Left kidney (tissue), 2 donors: ENCODE data around the gene UMODL1. TPM values are rescaled to one million over a fixed set of nuclear protein-coding genes. Genes with fewer than 3 reads are reported as not detected.
"Not testable (repeated sequence)": the region's sequence is repeated elsewhere in the genome, so short reads cannot be mapped to it uniquely, and the experiment has no call there.

Source experiments
- DNase-seq: peaks from one replicate; pipeline ENCODE4 v3.0.0-alpha.2; 2013
- polyA plus RNA-seq: library from polyadenylated mRNA; unstranded; fragments of 120-200 nt; gene quantifications from one replicate; pipeline ENCODE4 v1.2.1, GENCODE V29; 2013; ENCODE audit not compliant: insufficient read length

Gene UMODL1
- polyA plus RNA-seq, 1 donor: 0.22 TPM

- no peak for DNase-seq
These were observed 30.1 kb downstream of the UMODL1 start for GRCh38 chr21:42101246-42101645.

DNA sequence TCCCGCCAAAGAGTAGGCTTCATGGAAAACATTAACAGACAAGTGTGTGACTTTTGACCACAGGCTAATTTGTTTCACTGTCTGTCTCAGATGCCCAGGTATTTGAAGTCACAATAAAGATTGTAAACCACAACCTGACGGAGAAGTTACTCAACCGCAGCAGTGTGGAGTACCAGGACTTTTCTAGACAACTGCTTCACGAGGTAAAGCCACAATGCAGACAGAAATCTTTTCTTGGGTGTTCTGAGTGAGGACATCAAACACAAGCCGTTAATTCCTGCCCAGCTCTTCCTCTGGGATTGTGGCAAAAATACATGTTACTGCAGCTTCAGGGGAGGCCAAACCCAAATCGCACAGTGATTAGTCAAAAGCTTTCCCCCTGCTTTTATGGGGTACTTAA is 31.0 kb downstream of the UMODL1 start:
- no peak for DNase-seq

DNA sequence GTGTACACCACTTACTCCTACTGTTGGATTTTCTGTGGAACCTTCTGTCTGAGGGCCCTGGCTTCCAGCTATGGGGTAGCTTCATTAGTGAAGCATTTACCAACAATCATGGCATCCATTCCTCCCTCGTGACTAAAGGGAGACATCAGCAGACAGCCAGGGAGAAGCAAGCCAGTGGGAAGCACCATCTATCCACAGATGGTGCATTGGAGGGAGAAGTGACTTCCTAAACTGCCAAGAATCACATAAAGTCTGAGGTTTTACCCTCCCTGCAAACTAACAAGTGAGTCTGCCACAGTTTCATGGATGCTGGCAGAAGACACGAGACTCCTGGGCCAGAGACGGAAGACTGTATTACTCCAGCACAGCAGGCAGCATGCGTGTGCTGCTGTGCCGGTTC is 31.4 kb downstream of the UMODL1 start:
- no peak for DNase-seq

GRCh38 chr21:42102991-42103390 is 31.9 kb downstream of the UMODL1 start:
- no peak for DNase-seq

DNA sequence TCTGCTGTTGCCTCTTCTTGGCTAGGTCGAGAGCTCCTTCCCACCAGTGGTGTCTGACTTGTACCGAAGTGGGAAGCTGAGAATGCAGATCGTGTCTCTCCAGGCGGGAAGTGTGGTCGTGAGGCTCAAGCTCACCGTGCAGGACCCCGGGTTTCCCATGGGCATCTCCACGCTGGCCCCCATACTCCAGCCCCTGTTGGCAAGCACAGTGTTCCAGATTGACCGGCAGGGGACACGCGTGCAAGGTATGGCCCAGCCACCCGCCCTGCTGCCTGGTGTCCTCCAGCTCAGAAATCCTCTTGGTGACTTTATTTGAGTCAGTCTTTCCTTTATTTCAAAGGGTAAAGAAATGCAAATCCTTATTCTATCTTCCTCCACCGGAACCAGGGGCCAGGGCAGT is 32.7 kb downstream of the UMODL1 start:
- DNase-seq: no peak

- no peak for DNase-seq
These were observed 34.6 kb downstream of the UMODL1 start for GRCh38 chr21:42105476-42106315.

- DNase-seq: no peak
These were observed 35.3 kb downstream of the UMODL1 start for GRCh38 chr21:42106425-42106824.

DNA sequence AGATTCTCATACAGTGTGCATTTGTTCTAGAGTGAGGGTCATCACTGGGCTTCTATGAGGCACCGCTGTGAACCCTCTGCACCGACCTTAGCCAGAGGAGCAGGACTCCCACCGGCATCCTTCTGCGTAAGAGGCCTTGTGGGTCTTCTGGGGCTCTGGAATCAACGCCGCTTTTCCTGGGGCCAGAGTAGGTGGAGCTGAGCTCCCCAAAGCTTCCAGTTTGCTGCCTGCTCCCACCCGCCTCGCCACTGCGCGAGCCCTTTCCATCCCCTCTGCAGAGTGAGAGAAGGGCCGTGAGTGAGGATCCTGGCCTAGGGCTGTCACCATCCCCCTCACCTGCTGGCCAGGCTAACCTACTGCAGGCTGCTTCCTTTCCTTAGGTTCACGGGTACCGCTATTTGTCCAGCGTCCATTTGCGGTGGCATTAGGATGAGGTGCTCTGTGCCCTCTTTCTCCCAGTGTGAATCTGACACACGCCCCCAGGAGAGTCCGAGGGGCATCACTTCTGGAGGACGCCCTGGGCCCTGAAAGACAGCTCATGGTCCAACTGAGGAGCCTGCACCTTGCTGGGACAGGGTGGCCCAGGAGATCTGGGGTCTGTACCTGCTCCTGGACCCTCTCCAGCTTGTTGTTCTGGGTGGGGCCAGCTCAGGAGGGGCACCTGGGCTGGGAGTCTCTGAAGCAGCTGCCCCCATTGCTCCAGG is 36.2 kb downstream of the UMODL1 start:
- no peak for DNase-seq

- no peak for DNase-seq
These were observed 36.9 kb downstream of the UMODL1 start for GRCh38 chr21:42107881-42108553.

GRCh38 chr21:42108554-42109340 is 37.6 kb downstream of the UMODL1 start:
- DNase-seq: no peak

DNA sequence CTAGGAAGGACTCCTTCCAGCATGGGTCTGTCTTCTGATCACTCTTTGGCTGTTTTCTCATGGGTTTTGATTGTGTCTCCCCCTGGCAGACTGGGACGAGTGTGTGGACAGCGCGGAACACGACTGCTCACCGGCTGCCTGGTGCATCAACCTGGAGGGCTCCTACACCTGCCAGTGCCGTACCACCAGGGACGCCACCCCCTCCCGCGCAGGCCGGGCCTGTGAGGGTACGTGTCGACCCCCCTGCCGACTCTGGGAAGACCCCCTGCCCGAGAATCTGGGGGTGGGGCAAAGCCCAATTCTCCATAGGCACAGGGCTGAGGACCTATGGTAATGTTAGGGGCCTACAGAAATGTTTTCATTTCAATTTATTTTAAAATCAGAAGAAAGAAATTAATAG is 38.4 kb downstream of the UMODL1 start:
- DNase-seq: no peak

DNA sequence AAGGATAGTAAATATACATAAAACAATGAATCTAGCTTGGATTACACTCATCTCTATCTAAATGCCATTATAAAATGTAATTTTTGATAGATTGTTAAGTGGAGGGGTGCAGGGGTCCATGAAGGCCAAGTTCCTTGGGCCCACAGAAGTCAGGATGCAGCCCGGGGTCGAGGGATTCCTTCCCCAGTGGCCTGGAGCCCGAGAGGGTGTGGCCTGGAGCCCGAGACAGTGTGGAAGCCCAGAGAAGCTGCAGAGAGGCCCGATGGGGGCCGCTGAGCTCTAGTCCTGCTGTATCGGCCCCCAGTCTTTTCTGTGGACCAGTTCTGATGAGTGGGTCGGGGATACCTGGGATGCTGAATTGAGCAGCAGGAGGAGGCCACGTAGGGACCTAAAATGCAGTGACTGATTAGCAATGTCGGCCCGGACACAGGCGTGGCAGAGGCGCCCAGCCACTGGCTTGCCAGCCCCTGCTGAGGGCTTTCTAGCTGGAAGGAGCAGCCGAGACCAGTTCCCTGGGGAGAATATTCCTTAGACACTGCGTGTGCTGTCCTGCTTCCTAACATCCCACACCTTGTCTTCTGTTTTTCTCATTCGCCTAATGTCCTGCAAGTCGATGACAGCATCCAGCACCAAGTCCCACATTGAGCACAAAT is 38.9 kb downstream of the UMODL1 start:
- DNase-seq: no peak

DNA sequence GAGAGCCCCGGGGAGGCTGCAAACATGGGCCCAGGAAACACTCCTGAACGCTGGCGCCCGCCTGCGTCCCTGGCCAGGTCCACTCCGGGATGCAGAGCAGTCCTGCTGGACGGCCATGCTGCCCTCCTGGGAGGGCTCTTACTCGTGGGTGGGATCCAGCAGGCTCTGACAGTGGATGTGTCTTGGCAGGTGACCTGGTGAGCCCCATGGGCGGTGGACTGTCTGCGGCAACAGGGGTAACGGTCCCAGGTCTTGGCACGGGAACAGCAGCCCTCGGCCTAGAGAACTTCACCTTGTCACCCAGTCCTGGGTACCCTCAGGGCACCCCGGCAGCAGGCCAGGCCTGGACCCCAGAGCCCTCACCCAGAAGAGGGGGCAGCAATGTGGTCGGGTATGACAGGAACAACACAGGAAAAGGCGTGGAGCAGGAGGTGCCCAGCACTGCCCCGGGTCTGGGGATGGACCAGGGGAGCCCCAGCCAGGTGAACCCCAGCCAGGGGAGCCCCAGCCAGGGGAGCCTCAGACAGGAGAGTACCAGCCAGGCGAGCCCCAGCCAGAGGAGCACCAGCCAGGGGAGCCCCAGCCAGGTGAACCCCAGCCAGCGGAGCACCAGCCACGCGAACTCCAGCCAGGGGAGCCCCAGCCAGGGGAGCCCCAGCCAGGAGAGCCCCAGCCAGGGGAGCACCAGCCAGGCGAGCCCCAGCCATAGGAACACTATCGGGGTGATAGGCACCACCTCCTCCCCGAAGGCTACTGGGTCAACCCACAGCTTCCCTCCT is 39.8 kb downstream of the UMODL1 start:
- DNase-seq: no peak

DNA sequence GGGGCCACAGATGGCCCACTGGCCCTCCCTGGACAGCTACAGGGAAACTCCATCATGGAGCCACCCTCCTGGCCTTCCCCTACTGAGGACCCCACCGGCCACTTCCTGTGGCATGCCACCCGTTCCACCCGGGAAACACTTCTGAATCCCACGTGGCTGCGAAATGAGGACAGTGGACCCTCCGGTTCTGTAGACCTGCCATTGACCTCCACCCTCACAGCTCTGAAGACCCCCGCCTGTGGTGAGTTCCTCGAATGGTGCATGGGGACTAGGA is 40.3 kb downstream of the UMODL1 start:
- no peak for DNase-seq

- no peak for DNase-seq
These were observed 40.7 kb downstream of the UMODL1 start for GRCh38 chr21:42111811-42112210.

- DNase-seq: no peak
These were observed 41.1 kb downstream of the UMODL1 start for GRCh38 chr21:42112238-42112637.

DNA sequence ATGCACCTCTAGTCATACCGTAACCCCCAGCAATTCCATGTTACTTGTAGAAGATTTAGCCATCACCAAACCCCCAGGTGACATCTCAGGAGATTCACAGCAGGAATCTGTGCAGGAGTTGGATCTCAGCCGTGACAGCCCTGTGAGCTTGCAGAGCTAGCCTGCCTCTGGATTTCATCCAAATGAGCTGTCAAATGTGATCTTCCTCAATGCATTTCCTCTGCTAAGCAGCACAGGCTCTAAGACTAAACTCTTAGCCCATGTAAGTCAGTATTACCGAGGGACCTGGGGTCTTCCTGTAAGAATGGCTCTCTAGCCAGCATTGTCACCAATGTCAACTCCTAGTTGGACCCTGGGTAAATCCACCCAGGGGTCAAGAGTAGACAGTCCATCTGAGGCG is 41.7 kb downstream of the UMODL1 start:
- no peak for DNase-seq

DNA sequence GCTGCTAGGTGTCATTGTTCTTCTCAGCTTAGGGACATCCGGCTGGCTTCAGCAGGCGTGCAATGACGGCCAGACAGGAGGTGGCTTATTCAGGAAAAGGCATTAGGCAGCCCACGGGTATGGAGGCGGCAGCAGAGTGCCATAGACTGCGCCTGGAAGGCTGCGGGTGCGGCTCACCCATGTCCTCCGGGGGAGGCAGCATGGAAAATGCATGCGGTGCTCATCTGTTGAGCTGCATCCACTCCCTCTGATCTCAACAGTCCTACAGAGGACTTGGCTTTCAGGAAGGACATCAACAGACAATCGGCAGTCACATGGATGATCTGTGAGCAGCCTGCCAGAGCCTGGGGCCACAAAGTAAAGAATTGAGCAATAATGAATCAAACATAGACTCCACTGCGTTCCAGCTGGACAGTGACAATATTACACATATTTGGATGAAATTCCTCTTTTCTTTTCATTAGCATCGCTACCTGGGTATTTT is 42.9 kb downstream of the UMODL1 start:
- no peak for DNase-seq

DNA sequence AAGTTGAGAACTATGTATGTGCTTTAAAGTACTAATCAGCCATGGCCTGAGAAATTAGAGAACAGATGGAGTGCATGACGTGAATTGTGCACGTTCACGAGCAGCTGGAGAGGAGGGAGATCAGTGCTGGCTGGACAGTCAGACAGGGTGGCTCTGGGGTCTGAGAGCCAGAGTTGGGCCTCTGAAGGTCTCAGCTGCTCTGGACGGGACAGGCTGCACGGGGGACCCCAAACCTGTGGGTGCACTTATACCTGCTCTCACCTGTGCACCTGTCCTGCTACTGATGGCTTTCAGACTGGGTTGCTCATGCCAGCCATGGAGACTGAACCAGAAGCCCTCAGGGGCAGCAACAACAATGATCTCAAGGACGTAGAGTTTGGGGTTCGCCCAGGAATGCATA is 43.5 kb downstream of the UMODL1 start:
- no peak for DNase-seq

- DNase-seq: no peak
These were observed 44.1 kb downstream of the UMODL1 start for GRCh38 chr21:42115136-42115683.

- DNase-seq: not testable (repeated sequence)
These were observed 45.4 kb downstream of the UMODL1 start for GRCh38 chr21:42116551-42116950.
